ENCODE results near the gene CDH2.

CDH2 gene

DNA sequence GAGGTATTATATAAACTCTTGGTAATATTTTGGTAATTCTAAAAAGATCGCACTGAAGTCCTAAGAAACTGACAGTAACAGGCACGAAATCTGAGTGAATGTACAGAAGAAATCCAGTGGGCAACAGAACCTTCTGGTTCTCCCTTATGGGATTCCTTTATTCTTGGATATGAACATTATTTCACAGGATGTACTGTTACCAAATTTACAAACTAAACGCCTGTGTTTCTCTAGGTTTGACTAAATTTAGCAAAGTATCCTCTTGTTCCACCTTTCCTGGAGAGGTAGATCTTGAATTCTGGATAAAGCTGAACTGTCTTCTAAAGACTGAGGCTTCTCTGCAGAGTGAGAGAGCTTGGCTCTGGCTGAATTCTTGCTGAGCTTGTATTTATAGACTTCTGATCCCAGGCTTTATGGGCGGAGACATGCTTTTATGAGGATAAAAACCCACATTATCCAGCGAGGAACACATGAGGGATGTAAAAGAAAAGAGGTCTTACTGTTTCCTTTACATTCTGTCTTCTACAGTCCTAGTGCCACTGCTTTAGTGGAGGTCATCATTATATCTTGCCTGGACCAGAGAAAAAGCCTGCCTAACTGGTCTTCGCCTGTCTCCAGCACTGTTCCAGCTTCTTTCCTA, 220.8 kb downstream of the CDH2 start:
- no peak overlapping the region for H3K4me3 ChIP-seq (ENCODE audit: low read depth, low read length)
- TF ChIP-seq, protein P1, sequence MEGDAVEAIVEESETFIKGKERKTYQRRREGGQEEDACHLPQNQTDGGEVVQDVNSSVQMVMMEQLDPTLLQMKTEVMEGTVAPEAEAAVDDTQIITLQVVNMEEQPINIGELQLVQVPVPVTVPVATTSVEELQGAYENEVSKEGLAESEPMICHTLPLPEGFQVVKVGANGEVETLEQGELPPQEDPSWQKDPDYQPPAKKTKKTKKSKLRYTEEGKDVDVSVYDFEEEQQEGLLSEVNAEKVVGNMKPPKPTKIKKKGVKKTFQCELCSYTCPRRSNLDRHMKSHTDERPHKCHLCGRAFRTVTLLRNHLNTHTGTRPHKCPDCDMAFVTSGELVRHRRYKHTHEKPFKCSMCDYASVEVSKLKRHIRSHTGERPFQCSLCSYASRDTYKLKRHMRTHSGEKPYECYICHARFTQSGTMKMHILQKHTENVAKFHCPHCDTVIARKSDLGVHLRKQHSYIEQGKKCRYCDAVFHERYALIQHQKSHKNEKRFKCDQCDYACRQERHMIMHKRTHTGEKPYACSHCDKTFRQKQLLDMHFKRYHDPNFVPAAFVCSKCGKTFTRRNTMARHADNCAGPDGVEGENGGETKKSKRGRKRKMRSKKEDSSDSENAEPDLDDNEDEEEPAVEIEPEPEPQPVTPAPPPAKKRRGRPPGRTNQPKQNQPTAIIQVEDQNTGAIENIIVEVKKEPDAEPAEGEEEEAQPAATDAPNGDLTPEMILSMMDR (IDR thresholded peaks at IDR 0.05; ENCODE audit: insufficient read depth, low read depth, low read length, missing control alignments): no peak
- DNase-seq (ENCODE audit: low read depth): no peak

DNA sequence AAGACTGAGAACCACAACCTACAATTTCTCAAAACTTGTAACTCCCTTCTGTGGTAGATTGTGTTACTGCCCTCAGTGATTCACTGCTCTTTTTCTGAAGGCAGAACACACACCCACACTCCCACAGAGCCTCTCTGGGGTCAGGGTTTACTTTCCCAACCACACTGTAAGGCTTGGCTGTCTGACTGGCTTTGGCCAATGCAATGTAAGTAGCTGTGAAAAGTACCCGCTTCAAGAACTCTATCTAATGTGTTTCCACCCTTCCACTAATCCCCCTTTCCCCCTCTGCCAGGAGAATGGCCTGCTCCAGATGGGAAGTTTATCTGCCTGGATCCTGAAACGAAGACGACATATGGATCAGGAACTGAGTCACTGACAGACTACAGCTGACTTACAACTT, 222.7 kb downstream of the CDH2 start:
- H3K4me3 ChIP-seq (ENCODE audit: low read depth, low read length): no peak overlapping the region
- TF ChIP-seq, protein P1 (IDR thresholded peaks at IDR 0.05; ENCODE audit: insufficient read depth, low read depth, low read length, missing control alignments): no peak
- no peak for DNase-seq (ENCODE audit: low read depth)

DNA sequence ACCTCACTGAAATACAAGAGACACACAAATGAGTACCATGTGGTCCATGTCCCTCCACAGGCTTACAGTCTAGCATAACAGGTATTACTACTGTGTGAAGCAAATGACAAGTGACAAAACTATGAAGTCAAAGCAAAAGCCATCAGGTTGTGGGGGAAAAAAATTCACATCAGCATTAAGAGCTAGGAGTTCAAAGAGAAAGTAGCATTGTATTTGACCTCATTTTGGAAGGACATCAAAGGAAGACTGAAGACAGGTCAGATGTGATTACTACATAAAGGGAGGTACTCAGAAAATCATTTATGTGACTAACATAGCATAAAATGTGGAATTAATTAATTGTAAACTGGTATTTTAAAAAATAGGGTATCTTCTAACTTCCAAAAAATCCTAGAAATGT, 224.2 kb downstream of the CDH2 start:
- no peak for DNase-seq (ENCODE audit: low read depth)
- H3K4me3 ChIP-seq (ENCODE audit: low read depth, low read length): no peak overlapping the region
- TF ChIP-seq, protein P1 (IDR thresholded peaks at IDR 0.05; ENCODE audit: insufficient read depth, low read depth, low read length, missing control alignments): no peak

DNA sequence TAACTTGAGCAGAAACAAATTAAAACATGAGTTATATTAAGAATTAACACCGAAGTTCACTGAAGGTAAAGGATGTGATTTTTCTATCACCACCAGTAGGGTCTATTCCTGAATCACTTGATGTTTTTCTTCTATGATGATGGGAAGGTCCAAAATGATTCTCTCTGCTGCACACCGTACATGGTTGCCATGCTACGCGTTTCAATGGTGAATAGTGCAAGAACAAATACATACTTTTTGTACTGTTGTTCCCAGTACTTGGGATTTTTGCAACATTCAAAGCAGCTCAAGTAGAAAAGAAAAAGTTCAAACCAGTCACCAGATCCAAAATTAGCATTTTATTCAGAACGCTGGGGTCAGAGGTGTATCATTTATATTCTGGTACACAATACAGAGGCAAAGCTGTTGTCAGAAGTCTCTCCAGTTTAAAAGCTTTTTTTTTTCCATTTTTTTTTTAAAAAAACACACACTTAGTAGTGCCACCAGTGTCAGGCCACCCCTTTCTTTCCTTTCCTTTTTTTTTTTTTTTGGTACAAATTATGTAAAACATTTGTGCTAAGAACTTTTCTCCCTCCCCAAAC, 226.2 kb downstream of the CDH2 start:
- no peak for DNase-seq (ENCODE audit: low read depth)
- TF ChIP-seq, protein P1 (IDR thresholded peaks at IDR 0.05; ENCODE audit: insufficient read depth, low read depth, low read length, missing control alignments): no peak

DNA sequence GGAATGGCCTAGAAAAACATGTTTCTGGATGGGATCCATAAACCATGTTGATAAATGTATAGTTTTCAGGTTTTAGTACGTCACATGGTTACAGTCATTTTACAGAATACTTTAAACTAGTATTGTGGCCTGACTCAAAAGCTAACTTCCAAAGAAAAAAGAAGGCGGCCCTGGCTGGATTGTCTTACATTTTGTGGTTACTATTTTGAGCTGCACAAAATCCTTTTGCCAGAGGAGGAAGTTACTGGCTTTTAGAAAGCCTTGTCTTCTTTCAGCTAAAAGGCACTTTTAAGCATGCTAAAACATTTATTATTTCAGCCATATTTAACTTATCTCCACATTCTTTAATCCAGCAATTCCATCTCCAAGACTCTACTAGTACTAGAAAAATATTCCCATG, 227.9 kb downstream of the CDH2 start:
- no peak for DNase-seq (ENCODE audit: low read depth)
- no peak overlapping the region for H3K4me3 ChIP-seq (ENCODE audit: low read depth, low read length)
- TF ChIP-seq, protein P1 (IDR thresholded peaks at IDR 0.05; ENCODE audit: insufficient read depth, low read depth, low read length, missing control alignments): no peak

More for the DNA sequence above, 226.2 kb downstream of the CDH2 start:
- H3K4me3 ChIP-seq (ENCODE audit: low read depth, low read length): no peak overlapping the region

DNA sequence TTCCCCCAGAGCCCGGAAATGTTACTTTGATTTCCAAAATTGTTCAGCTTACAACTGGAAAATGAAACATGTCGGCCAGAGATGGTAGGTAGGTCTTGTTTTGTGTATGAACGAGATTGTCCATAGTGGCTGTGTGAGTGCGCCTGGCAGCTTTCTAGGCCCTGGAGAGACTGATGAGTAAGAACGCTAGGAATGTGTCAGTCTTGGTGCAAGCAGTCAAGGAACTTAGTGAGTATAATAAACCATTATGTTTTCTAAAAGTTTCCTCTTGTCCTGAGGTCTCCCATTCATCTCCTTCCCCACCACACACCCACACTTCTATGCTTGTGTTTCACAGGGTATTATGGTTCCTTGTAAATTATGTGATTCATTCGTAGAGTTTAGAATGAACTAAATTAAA, 234.2 kb downstream of the CDH2 start:
- TF ChIP-seq, protein P1 (IDR thresholded peaks at IDR 0.05; ENCODE audit: insufficient read depth, low read depth, low read length, missing control alignments): no peak
- no peak for DNase-seq (ENCODE audit: low read depth)
- no peak overlapping the region for H3K4me3 ChIP-seq (ENCODE audit: low read depth, low read length)

DNA sequence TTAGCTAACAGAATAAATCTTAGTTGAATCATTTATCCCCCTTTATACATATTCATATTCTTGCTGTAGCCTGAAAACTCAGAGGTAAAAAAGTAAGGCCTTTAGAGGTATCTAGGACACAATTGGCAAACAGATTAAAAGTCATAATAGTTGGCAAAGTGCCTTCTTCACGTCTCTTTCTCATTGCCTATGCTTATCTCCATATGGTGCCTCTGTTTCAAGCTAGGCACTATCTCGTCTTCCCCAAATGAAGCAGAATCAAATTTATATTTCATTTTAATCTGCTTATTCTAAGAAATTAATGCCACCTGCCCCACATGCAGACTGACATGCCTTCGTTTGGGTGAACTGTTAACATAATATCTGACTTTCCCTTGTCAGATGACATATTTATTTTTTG, 245.4 kb downstream of the CDH2 start:
- TF ChIP-seq, protein P1 (IDR thresholded peaks at IDR 0.05; ENCODE audit: insufficient read depth, low read depth, low read length, missing control alignments): no peak
- no peak for DNase-seq (ENCODE audit: low read depth)

More for the DNA sequence above, 245.4 kb downstream of the CDH2 start:
- no peak overlapping the region for H3K4me3 ChIP-seq (ENCODE audit: low read depth, low read length)
